ENCODE results near the gene RBM26. TPM values are rescaled to one million over a fixed set of nuclear protein-coding genes. Genes with fewer than 3 reads are reported as not detected.

Gene RBM26
- total RNA-seq, 4 donors from 2014 or later = 34.8 to 96.6 (median 44.5) TPM

DNA sequence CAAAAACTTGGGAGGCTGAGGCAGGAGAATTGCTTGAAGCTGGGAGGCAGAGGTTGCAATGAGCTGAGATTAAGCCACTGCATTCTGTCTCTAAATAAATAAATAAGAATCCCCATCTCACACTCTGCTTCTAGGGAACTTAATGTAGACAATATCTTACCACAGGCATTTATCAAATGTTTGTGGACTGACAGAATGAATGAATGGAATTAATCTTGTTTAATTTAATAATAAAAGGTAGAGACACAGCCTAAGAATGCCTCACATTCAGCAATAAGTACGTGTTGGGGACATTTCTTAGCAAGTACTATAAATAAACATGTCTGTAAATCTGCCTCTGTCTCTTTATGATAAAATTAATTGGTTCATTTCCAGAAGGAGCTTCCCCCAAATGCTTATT lies 36.2 kb upstream of the RBM26 start:
- Histone ChIP-seq H3K4me3 (no peak overlapping the region), H3K27me3 (no peaks in the 10 kb centered on the region), H3K27ac (peak overlapping the region in 3 of 4 donors; percentile 48 to 86 (median 82)), H3K9me3 (no peaks in the 10 kb centered on the region), H3K36me3 (no peaks in the 10 kb centered on the region), H3K4me1 (peaks cover 0 to 16% (median 0%) of the 10 kb centered on the region in 4 donors)
- TF ChIP-seq, protein P1, sequence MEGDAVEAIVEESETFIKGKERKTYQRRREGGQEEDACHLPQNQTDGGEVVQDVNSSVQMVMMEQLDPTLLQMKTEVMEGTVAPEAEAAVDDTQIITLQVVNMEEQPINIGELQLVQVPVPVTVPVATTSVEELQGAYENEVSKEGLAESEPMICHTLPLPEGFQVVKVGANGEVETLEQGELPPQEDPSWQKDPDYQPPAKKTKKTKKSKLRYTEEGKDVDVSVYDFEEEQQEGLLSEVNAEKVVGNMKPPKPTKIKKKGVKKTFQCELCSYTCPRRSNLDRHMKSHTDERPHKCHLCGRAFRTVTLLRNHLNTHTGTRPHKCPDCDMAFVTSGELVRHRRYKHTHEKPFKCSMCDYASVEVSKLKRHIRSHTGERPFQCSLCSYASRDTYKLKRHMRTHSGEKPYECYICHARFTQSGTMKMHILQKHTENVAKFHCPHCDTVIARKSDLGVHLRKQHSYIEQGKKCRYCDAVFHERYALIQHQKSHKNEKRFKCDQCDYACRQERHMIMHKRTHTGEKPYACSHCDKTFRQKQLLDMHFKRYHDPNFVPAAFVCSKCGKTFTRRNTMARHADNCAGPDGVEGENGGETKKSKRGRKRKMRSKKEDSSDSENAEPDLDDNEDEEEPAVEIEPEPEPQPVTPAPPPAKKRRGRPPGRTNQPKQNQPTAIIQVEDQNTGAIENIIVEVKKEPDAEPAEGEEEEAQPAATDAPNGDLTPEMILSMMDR (IDR thresholded peaks at IDR 0.05) = no peak
- no peak for DNase-seq

DNA sequence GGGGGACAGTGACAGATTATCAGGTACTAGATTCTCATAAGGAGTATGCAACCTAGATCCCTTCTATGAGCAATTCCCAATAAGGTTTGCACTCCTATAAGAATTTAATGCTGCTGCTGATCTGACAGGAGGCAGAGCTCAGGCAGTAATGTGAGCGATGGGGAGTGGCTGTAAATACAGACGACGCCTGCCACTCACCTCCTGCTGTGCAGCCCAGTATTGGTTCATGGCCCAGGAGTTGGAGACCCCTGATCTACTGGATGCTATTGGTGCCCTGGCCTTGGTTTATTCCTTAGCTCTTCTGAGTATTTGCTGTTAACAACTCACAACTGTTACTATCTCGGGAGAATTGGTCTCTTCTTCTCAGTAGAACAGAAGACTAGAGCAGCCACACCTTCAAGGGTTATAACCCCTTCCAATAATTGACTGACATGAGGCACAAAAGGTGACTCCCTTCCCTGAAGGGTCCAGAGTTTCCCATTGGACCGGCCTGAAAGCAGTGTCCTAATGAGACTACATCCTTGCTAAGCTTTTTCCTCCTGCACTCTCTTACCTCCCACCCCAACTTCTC lies 35.0 kb upstream of the RBM26 start:
- Histone ChIP-seq H3K27ac (peak overlapping the region in 3 of 4 donors; percentile 58 to 86 (median 82)), H3K4me3 (peak overlapping the region in 2 of 4 donors; percentile 17 to 27), H3K9me3 (no peaks in the 10 kb centered on the region), H3K27me3 (no peaks in the 10 kb centered on the region), H3K36me3 (no peaks in the 10 kb centered on the region), H3K4me1 (peaks cover 0 to 16% (median 0%) of the 10 kb centered on the region in 4 donors)
- TF ChIP-seq POLR2A (IDR thresholded peaks at IDR 0.05) = no peak
- TF ChIP-seq, protein P1 (IDR thresholded peaks at IDR 0.05) = no peak
- DNase-seq = peak in 2 of 3 donors; percentile 53 to 58

DNA sequence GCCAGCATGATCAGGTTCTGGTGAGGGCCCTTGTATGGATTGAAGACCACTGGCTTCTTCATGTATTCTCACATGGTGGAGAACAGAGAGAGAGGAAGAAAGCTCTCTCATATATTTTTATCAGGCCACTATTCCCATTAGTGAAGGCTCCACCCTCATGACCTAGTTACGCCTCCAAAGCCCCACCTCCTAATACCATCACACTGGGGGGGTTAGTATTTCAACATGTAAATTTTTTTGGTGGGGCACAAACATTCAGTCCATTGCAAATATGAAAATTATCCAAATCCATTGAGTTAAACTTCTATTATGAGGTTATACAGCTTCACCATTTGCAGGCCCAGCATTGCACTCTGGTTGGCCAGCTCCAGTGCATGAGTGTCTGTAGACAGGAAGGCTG lies 33.2 kb upstream of the RBM26 start:
- Histone ChIP-seq H3K36me3 (no peaks in the 10 kb centered on the region), H3K9me3 (no peaks in the 10 kb centered on the region)

DNA sequence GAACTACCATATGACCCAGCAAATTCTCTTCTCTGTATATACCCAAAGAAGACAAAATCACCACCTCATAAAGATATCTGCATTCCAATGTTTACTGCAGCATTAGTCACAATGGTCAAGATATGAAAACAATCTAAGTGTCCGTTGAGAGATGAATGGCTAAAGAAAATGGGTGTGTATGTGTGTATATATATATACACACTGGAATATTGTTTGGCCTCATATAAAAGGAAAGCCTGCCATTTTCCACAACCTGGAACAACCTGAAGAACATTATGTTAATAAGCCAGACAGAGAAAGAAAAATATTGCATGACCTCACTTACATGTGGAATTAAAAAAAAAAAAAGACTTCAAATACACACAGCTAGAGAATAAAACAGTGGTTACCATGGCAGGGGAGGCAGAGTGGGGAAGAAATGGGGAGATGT lies 29.5 kb upstream of the RBM26 start:
- no peaks in the 10 kb centered on the region for H3K27me3 ChIP-seq
- TF ChIP-seq POLR2A (IDR thresholded peaks at IDR 0.05) = no peak
- TF ChIP-seq, protein P1 (IDR thresholded peaks at IDR 0.05) = no peak
- DNase-seq = no peak
- no peak overlapping the region for H3K4me3 ChIP-seq
- peak overlapping the region in 1 of 4 donors; percentile 40 for H3K27ac ChIP-seq
- no peaks in the 10 kb centered on the region for H3K9me3 ChIP-seq
- peaks cover 0 to 2% (median 0%) of the 10 kb centered on the region in 4 donors for H3K4me1 ChIP-seq
- no peaks in the 10 kb centered on the region for H3K36me3 ChIP-seq

More for the DNA sequence above, 33.2 kb upstream of the RBM26 start:
- no peak for DNase-seq
- TF ChIP-seq, protein P1 (IDR thresholded peaks at IDR 0.05) = no peak
- Histone ChIP-seq H3K4me1 (peaks cover 0 to 16% (median 0%) of the 10 kb centered on the region in 4 donors), H3K4me3 (no peak overlapping the region), H3K27me3 (no peaks in the 10 kb centered on the region), H3K27ac (no peak overlapping the region)

DNA sequence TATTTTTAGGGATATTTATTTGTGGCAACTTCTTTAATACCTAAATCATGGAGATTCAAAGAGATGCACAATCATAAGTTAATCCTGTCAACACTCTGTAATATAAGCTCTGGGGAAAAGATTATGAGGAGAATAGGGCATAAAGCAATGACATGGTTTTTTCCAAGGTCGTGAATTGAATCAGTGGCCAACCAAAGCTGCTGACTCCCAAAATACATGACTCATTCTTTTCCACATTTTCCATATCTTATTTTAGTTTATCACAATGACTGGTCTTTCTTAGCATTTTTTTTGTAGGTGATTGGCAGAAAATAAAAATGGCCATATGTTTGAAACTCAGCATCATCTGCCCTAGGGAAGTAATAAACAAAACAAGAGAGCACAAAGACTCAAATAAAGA lies 28.5 kb upstream of the RBM26 start:
- Histone ChIP-seq H3K27me3 (no peaks in the 10 kb centered on the region), H3K36me3 (no peaks in the 10 kb centered on the region), H3K9me3 (no peaks in the 10 kb centered on the region), H3K4me3 (no peak overlapping the region), H3K4me1 (no peaks in the 10 kb centered on the region), H3K27ac (no peak overlapping the region)
- DNase-seq = no peak
- TF ChIP-seq POLR2A (IDR thresholded peaks at IDR 0.05) = no peak
- TF ChIP-seq, protein P1 (IDR thresholded peaks at IDR 0.05) = no peak

All from Peyer's patch (tissue), 4 donors.